C4-2B (cell line): ENCODE data around the gene SLC33A1.

Experiments used
- CTCF ChIP-seq: fragments of 450-650 bp; conservative IDR thresholded peaks from 2 replicates; pipeline ENCODE4 v1.5.1; 2017; ENCODE audit warnings: mild to moderate bottlenecking
- ZFX ChIP-seq: fragments of 450-650 bp; IDR thresholded peaks from 2 replicates; pipeline ENCODE4 v1.6.1; 2017

GRCh38 chr3:155782390-155782953, 71.8 kb downstream of the SLC33A1 start:
- TF ChIP-seq CTCF (no peak), ZFX (no peak)
